HEK293 (cell line): ENCODE results near the gene BEX4.

ENCODE experiments used
- CTCF ChIA-PET: fragments of 350-600 bp; formaldehyde crosslinking; extraction: SDS; loops from one replicate; lab custom pipeline; 2021; ENCODE audit warnings: antibody characterized with exemption; lab: Yijun Ruan, JAX
- POLR2A ChIA-PET: fragments of 300-600 bp; formaldehyde crosslinking; extraction: SDS; loops from one replicate; lab custom pipeline; 2020; ENCODE audit warnings: antibody characterized with exemption, inconsistent platforms; lab: Yijun Ruan, JAX
- H3K27ac ChIP-seq: fragments of 200-500 bp; sonication (Bioruptor generic); 2 replicates; pipeline ENCODE4 v1.5.1; 2014; ENCODE audit warnings: low read depth, low read length, control low read depth, inconsistent platforms; ENCODE audit errors: extremely low read depth
- H3K36me3 ChIP-seq, 2 experiments: fragments of 200-500 bp in 1 of 2; sonication (Bioruptor generic) in 1 of 2; 1 replicate in 1 of 2; 2 replicates in 1 of 2; pipeline ENCODE4 v1.5.1; 2014 to 2017; ENCODE audit warnings: inconsistent platforms in 2 of 2, low read length in 2 of 2; ENCODE audit not compliant: control insufficient read depth in 2 of 2, insufficient read depth in 1 of 2
- H3K4me1 ChIP-seq: fragments of 200-500 bp; sonication (Bioruptor generic); 2 replicates; pipeline ENCODE4 v1.5.1; 2014; ENCODE audit warnings: mild to moderate bottlenecking, low read length, inconsistent platforms; ENCODE audit not compliant: control insufficient read depth, insufficient read depth
- H3K4me3 ChIP-seq: 2 replicates; pipeline ENCODE4 v1.5.1; 2011; ENCODE audit warnings: low read depth, mild to moderate bottlenecking, control low read depth, low read length, moderate library complexity
- H3K9me3 ChIP-seq: fragments of 200-500 bp; sonication (Bioruptor generic); 2 replicates; pipeline ENCODE4 v1.5.1; 2014; ENCODE audit warnings: low read depth, low read length, inconsistent platforms; ENCODE audit not compliant: control insufficient read depth, insufficient read depth
- CTCF ChIP-seq: fragments of 450-650 bp; formaldehyde crosslinking; IDR thresholded peaks from 2 replicates; pipeline ENCODE4 v1.5.1; 2016; ENCODE audit warnings: missing biosample characterization, missing genetic modification characterization
- KLF8 ChIP-seq: fragments of 450-650 bp; formaldehyde crosslinking; IDR thresholded peaks from 2 replicates; pipeline ENCODE4 v1.5.1; 2016; ENCODE audit warnings: missing biosample characterization, missing genetic modification characterization
- PBX3 ChIP-seq: sonication (generic); formaldehyde crosslinking; IDR thresholded peaks from 2 replicates; pipeline ENCODE4 v1.8.1; 2022; ENCODE audit warnings: mild to moderate bottlenecking, moderate library complexity, missing genetic modification reagents
- YY2 ChIP-seq: fragments of 450-650 bp; formaldehyde crosslinking; IDR thresholded peaks from 2 replicates; pipeline ENCODE4 v1.5.1; 2016; ENCODE audit warnings: missing biosample characterization, missing genetic modification characterization
- ZBTB10 ChIP-seq: fragments of 450-650 bp; formaldehyde crosslinking; IDR thresholded peaks from 2 replicates; pipeline ENCODE4 v1.5.1; 2016; ENCODE audit warnings: missing biosample characterization, missing genetic modification characterization
- ZBTB17 ChIP-seq: fragments of 450-650 bp; formaldehyde crosslinking; IDR thresholded peaks from 2 replicates; pipeline ENCODE4 v1.5.1; 2016; ENCODE audit warnings: missing biosample characterization, missing genetic modification characterization
- ZBTB6 ChIP-seq: fragments of 450-650 bp; formaldehyde crosslinking; IDR thresholded peaks from 2 replicates; pipeline ENCODE4 v1.5.1; 2017; ENCODE audit warnings: missing biosample characterization, missing genetic modification characterization
- ZNF132 ChIP-seq: fragments of 450-650 bp; formaldehyde crosslinking; IDR thresholded peaks from 2 replicates; pipeline ENCODE4 v1.5.1; 2017; ENCODE audit warnings: missing biosample characterization, missing genetic modification characterization, borderline replicate concordance
- ZNF398 ChIP-seq: fragments of 450-650 bp; formaldehyde crosslinking; IDR thresholded peaks from 2 replicates; pipeline ENCODE4 v1.5.1; 2017; ENCODE audit warnings: missing biosample characterization, missing genetic modification characterization
- ZNF416 ChIP-seq: fragments of 450-650 bp; formaldehyde crosslinking; IDR thresholded peaks from 2 replicates; pipeline ENCODE4 v1.5.1; 2016; ENCODE audit warnings: missing biosample characterization, missing genetic modification characterization
- ZNF513 ChIP-seq: fragments of 450-650 bp; IDR thresholded peaks from 2 replicates; pipeline ENCODE4 v1.5.1; 2018; ENCODE audit warnings: missing biosample characterization, missing genetic modification characterization
- ZNF518A ChIP-seq: fragments of 450-650 bp; formaldehyde crosslinking; conservative IDR thresholded peaks from 2 replicates; pipeline ENCODE4 v1.5.1; 2016; ENCODE audit warnings: low read depth, missing biosample characterization, missing genetic modification characterization
- ZNF624 ChIP-seq: fragments of 450-650 bp; formaldehyde crosslinking; IDR thresholded peaks from 2 replicates; pipeline ENCODE4 v1.5.1; 2017; ENCODE audit warnings: missing biosample characterization, missing genetic modification characterization
- ZSCAN30 ChIP-seq: fragments of 450-650 bp; IDR thresholded peaks from 2 replicates; pipeline ENCODE4 v1.5.1; 2018; ENCODE audit warnings: missing biosample characterization, mild to moderate bottlenecking, missing genetic modification characterization, moderate library complexity

Gene BEX4

GRCh38 chrX:103175944-103176753 is 38.8 kb upstream of the BEX4 start (continued):
- peak; percentile 66; the same call in 1 of the 2 replicates for TF ChIP-seq CTCF
- peak; percentile 94 for TF ChIP-seq ZBTB17 (tag by site-specific recombination)
- TF ChIP-seq ZSCAN30 = no peak
- no peak for TF ChIP-seq ZNF624 (tag by site-specific recombination)
- no peak for TF ChIP-seq ZNF513 (tag by site-specific recombination)
- TF ChIP-seq YY2 (tag by site-specific recombination) = no peak

GRCh38 chrX:103177556-103177955 is 37.4 kb upstream of the BEX4 start:
- no peak overlapping the region for H3K4me3 ChIP-seq
- no peak overlapping the region for H3K27ac ChIP-seq
- H3K9me3 ChIP-seq = no peaks in the 10 kb centered on the region
- no peaks in the 10 kb centered on the region for H3K36me3 ChIP-seq
- POLR2A ChIA-PET = no interaction called here
- TF ChIP-seq ZNF518A (no peak), PBX3 (CRISPR knock-in tag) (no peak), KLF8 (tag by site-specific recombination) (no peak)
- no peaks in the 10 kb centered on the region for H3K4me1 ChIP-seq
- CTCF ChIA-PET = interaction anchor here (1.6 to 4.7 kb wide), 2 partner anchors 11 to 227 kb away, joined by 8 to 49 read pairs; no protein-coding TSS in a partner anchor

GRCh38 chrX:103183912-103184311 is 31.0 kb upstream of the BEX4 start:
- no peak overlapping the region for H3K4me3 ChIP-seq
- H3K27ac ChIP-seq = no peak overlapping the region
- no peak for TF ChIP-seq ZNF398 (tag by site-specific recombination)
- no peak for TF ChIP-seq ZBTB6 (tag by site-specific recombination)
- TF ChIP-seq ZNF132 (tag by site-specific recombination) = no peak
- no peak for TF ChIP-seq ZNF416 (tag by site-specific recombination)
- no peak for TF ChIP-seq ZBTB10 (tag by site-specific recombination)
- TF ChIP-seq, all 188 proteins: peak for 0
- Histone ChIP-seq H3K36me3 (no peaks in the 10 kb centered on the region), H3K4me1 (no peaks in the 10 kb centered on the region), H3K9me3 (no peaks in the 10 kb centered on the region)
- CTCF ChIA-PET = interaction anchor here (2.1 kb wide), 1 partner anchor 233 kb away, joined by 6 read pairs; no protein-coding TSS in a partner anchor
- POLR2A ChIA-PET = no interaction called here
